Ovary (tissue), 9 donors: ENCODE data around the gene MAPK7. TPM values are rescaled to one million over a fixed set of nuclear protein-coding genes. Genes with fewer than 3 reads are reported as not detected.

ENCODE experiments used
- DNase-seq, 5 donors: peaks; one replicate each; pipeline ENCODE4 v3.0.0-alpha.2; 2019 to 2020
- H3K27ac ChIP-seq, 2 donors: fragments of 200-600 bp; one replicate each; pipeline versions ENCODE4 v1.5.1 to v1.8.0; 2019 to 2022
- H3K27me3 ChIP-seq: fragments of 200-600 bp; one replicate; pipeline ENCODE4 v1.8.0; 2022
- H3K36me3 ChIP-seq: fragments of 200-600 bp; sonication (generic); one replicate; pipeline ENCODE4 v1.5.1; 2019
- H3K4me1 ChIP-seq: one replicate; pipeline ENCODE4 v1.8.1; 2013; ENCODE audit warnings: mild to moderate bottlenecking, moderate library complexity; ENCODE audit not compliant: insufficient read depth
- H3K4me3 ChIP-seq: fragments of 200-600 bp; sonication (generic); one replicate; pipeline ENCODE4 v1.5.1; 2017
- H3K9me3 ChIP-seq, 2 donors: fragments of 200-600 bp in 1 of 2; sonication (generic) in 1 of 2; one replicate each; pipeline versions ENCODE4 v1.5.1 to v1.8.1; 2013 to 2019; ENCODE audit warnings: mild to moderate bottlenecking in 1 of 2, moderate library complexity in 1 of 2
- CTCF ChIP-seq, 3 donors: fragments of 450-650 bp in 2 of 3; fragments of 200-600 bp in 1 of 3; IDR thresholded peaks; one replicate each; pipeline versions ENCODE4 v1.5.1 to v1.8.0; 2016 to 2022; ENCODE audit warnings: antibody characterized with exemption in 3 of 3, mild to moderate bottlenecking in 1 of 3
- EP300 ChIP-seq: sonication (generic); formaldehyde crosslinking; IDR thresholded peaks from one replicate; pipeline ENCODE4 v1.6.1; 2017; ENCODE audit warnings: antibody characterized with exemption
- POLR2A ChIP-seq: fragments of 450-650 bp; IDR thresholded peaks from one replicate; pipeline ENCODE4 v1.6.1; 2017; ENCODE audit warnings: antibody characterized with exemption, mild to moderate bottlenecking, moderate library complexity
- WGBS, 3 donors: extraction: QIAGEN DNeasy Blood & Tissue Kit in 1 of 3; methylation state at CpG; one replicate each; pipeline versions ENCODE4 v1.1.5 to v1.1.7; 2013 to 2017; 5-methylcytosine and 5-hydroxymethylcytosine counted together
- intact Hi-C, 4 donors: fragments of 100-400 bp; cut with DNase I; formaldehyde crosslinking; loops; one replicate each; pipeline versions ENCODE4 v1.11.0 to v1.15.1; 2022 to 2023
- polyA plus RNA-seq, 2 donors: library from polyadenylated mRNA; stranded (reverse); fragments of 200-250 nt in 1 of 2; fragments of 350-450 nt in 1 of 2; fragmentation: Illumina TruSeq in 1 of 2; extraction: RNeasy Lipid Tissue Mini Kit (QIAGEN cat#74804) in 1 of 2; gene quantifications; one replicate each; pipeline ENCODE4 v1.2.3, GENCODE V29; 2013 to 2014
- total RNA-seq, 7 donors: library from RNA; depleted of rRNA in 2 of 7; stranded (reverse); fragments of >200 nt in 2 of 7; fragmentation: NEBNext Ultra II Directional in 3 of 7; extraction: Animal tissue kit (Norgen Biotek cat#: 25700) in 3 of 7; gene quantifications; one replicate each; pipeline versions ENCODE4 v1.1.0 to v1.2.4, GENCODE V29; 2016 to 2023
- donor health status: DM: no; HTN: no; CAD: no; lungs with moderate emphysema.
- donor health status: DM: no; HTN: no; CAD: no.
- donor health status: Bipolar disorder and iron deficiency.
- donor health status: DM: yes; HTN: yes; CAD: no.
- donor health status: DM: no; HTN: no; CAD: no.
- donor health status: DM: yes; HTN: yes; CAD: no.

Gene MAPK7
- total and polyA plus RNA-seq, 9 donors, result 14.3 to 74.6 (median 39.3) TPM

GRCh38 chr17:19337712-19338023, 40.6 kb upstream of the MAPK7 start:
- no peak overlapping the region for H3K4me3 ChIP-seq
- peak in 1 of 5 donors; percentile 28 for DNase-seq
- TF ChIP-seq CTCF (IDR thresholded peaks at IDR 0.05) (no peak), EP300 (no peak), POLR2A (no peak)
- H3K27me3 ChIP-seq, result no peaks in the 10 kb centered on the region
- H3K4me1 ChIP-seq, result peaks cover 11% of the 10 kb centered on the region
- WGBS, 3 donors, result 60 to 85% (median 65%) methylated on average over 2 of the region's 2 CpGs
- no peak overlapping the region for H3K27ac ChIP-seq
- H3K36me3 ChIP-seq, result no peaks in the 10 kb centered on the region
- no peaks in the 10 kb centered on the region for H3K9me3 ChIP-seq
- intact Hi-C loops, result no loop called here

DNA sequence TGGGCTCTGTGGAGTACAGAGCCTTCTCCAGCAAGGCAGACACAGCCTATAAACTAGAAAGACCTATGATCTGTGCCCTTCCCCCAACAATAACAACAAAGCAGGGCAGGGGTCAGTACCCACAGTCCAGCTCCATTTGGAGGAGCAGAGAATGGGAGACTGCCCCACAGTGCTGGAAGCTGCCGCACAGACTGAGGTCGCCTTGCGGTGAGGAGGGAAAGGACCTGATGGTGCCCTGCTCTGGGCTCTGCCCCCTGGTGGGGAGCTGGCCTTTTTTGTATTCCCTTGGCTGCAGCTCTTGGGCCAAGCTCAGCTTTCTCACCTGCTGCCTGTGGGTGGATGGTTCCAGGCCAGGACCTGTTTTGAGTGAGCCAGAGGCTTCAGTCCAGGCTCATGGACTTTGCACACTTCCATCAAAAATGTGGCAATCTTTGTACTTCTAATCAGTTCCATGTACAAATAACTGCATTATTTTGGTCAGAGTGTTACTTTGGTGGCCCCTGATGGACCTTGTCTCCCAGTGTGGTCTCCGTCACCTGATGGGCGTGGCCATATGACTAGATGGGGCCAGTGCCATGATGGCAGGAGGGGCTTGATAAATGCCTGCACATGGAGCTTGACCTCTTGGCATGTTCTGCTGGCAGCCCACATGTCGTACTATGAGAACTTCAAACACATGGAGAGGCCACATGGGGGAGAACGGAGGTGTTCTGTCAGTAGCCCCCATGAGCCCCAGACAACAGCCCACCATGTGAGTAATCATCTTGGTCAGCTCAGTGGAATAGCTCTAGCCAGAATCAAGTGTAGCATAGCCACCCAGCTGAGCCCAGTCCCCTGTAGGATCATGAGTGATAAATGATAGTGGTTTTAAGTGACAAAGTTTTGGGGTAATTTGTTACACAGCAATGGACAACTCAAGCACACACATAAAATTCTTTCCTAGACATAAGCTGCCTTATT, 40.0 kb upstream of the MAPK7 start:
- intact Hi-C loops, result no loop called here
- no peak overlapping the region for H3K4me3 ChIP-seq
- H3K36me3 ChIP-seq, result no peaks in the 10 kb centered on the region
- peaks cover 11% of the 10 kb centered on the region for H3K4me1 ChIP-seq
- peak in 2 of 5 donors; percentile 33 to 54 for DNase-seq
- no peak overlapping the region for H3K27ac ChIP-seq
- whole genome bisulfite sequencing, 3 donors, result 80 to 100% (median 93%) methylated on average over 7 of the region's 7 CpGs
- TF ChIP-seq EP300 (no peak), POLR2A (no peak), CTCF (IDR thresholded peaks at IDR 0.05) (no peak)
- H3K27me3 ChIP-seq, result no peaks in the 10 kb centered on the region
- no peaks in the 10 kb centered on the region for H3K9me3 ChIP-seq

DNA sequence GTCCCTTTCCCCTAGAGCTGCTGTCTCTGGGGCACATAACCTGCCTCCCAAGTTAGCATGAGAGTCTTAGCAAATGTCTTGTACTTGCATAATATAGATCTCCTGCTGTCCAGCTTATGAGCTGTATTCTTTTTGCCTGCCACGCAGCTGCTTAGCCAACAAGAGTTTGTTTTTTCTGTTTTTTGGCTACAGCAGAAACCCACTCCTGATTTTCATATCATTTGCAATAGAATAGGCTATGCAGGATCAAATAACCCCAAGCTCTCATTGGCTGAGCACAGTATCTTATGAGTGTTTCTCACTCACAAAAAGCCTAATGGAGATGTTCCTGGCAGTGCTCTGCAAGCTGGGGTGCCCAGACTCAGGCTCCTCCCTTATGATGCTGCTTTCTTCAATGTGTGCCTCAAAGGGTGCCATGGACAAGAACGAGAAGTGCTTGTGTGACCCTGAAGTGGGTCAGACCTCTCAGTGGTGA, 38.9 kb upstream of the MAPK7 start:
- no peaks in the 10 kb centered on the region for H3K27me3 ChIP-seq
- no peak for DNase-seq
- peaks cover 11% of the 10 kb centered on the region for H3K4me1 ChIP-seq
- no peak overlapping the region for H3K27ac ChIP-seq
- TF ChIP-seq POLR2A (no peak), CTCF (IDR thresholded peaks at IDR 0.05) (no peak), EP300 (no peak)
- H3K4me3 ChIP-seq, result no peak overlapping the region
- WGBS, 3 donors, result 19 to 28% (median 26%) methylated on average over 2 of the region's 2 CpGs
- no peaks in the 10 kb centered on the region for H3K9me3 ChIP-seq
- no peaks in the 10 kb centered on the region for H3K36me3 ChIP-seq
- intact Hi-C loops, result no loop called here

DNA sequence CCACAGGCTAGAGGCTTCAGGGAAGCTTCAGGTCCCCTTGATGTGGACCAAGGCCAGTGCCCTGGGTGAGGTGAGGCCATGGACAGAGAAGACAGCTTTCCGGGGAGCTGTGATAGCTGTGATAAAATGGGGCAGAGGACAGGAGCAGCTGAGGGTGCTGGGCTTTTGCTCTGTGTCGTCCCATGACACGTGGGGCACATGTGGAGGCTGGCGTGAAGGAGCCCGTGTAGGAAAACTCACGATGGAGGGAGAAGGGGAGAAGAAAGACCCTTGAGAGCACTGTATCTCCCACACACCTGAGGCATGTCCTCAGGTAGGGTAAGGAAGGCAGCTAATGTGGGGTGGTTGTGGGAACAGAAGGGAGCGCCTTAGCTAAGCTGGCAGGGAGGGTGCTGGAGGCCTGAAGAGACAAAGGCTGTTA, 37.1 kb upstream of the MAPK7 start:
- WGBS, 3 donors, result 67 to 87% (median 74%) methylated on average over 7 of the region's 7 CpGs
- Histone ChIP-seq H3K9me3 (no peaks in the 10 kb centered on the region), H3K27ac (no peak overlapping the region), H3K4me1 (peaks cover 12% of the 10 kb centered on the region), H3K4me3 (no peak overlapping the region), H3K27me3 (no peaks in the 10 kb centered on the region), H3K36me3 (no peaks in the 10 kb centered on the region)
- peak in 2 of 5 donors; percentile 16 to 34 for DNase-seq
- TF ChIP-seq POLR2A, result no peak
- TF ChIP-seq EP300, result no peak
- TF ChIP-seq CTCF (IDR thresholded peaks at IDR 0.05), result no peak
- intact Hi-C loops, result no loop called here
